Thyroid gland (tissue), 4 donors: ENCODE data around the gene DTNB.
"Not testable (repeated sequence)": the region's sequence is repeated elsewhere in the genome, so short reads cannot be mapped to it uniquely, and the experiment has no call there.

ENCODE experiments used
- POLR2A ChIP-seq, 2 donors: fragments of 450-650 bp; IDR thresholded peaks; one replicate each; pipeline ENCODE4 v1.6.1; 2017; ENCODE audit warnings: antibody characterized with exemption in 2 of 2, mild to moderate bottlenecking in 2 of 2, moderate library complexity in 1 of 2
- TF ChIP-seq, protein P1 (sequence below), 6 experiments: fragments of 200-600 bp in 3 of 6; fragments of 450-650 bp in 3 of 6; sonication (generic) in 3 of 6; IDR thresholded peaks; one replicate each; pipeline ENCODE4 v1.5.1; 2016 to 2019; ENCODE audit warnings: antibody characterized with exemption in 6 of 6, mild to moderate bottlenecking in 2 of 6, inconsistent platforms in 1 of 6, moderate library complexity in 1 of 6

DNA sequence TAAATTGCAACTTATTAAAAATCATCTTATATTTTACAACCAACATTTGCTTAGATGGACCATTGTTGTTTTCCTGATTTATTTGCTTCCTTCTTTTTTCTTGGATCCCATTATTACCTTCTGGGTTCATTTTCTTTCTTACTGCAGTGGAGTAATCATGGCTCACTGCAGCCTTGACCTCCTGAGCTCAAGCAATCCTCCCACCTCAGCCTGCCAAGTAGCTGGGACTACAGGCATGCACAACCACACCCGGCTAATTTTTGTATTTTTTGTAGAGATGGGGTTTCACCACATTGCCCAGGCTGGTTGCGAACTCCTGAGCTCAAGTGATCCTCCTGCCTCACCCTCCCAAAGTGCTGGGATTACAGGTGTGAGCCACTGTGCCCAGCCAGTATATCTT, 123.8 kb downstream of the DTNB start:
- TF ChIP-seq, protein P1, sequence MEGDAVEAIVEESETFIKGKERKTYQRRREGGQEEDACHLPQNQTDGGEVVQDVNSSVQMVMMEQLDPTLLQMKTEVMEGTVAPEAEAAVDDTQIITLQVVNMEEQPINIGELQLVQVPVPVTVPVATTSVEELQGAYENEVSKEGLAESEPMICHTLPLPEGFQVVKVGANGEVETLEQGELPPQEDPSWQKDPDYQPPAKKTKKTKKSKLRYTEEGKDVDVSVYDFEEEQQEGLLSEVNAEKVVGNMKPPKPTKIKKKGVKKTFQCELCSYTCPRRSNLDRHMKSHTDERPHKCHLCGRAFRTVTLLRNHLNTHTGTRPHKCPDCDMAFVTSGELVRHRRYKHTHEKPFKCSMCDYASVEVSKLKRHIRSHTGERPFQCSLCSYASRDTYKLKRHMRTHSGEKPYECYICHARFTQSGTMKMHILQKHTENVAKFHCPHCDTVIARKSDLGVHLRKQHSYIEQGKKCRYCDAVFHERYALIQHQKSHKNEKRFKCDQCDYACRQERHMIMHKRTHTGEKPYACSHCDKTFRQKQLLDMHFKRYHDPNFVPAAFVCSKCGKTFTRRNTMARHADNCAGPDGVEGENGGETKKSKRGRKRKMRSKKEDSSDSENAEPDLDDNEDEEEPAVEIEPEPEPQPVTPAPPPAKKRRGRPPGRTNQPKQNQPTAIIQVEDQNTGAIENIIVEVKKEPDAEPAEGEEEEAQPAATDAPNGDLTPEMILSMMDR (IDR thresholded peaks at IDR 0.05) = not testable (repeated sequence)
- not testable (repeated sequence) for TF ChIP-seq POLR2A (IDR thresholded peaks at IDR 0.05)
